ENCODE data around the gene KIF5A.

KIF5A gene

GRCh38 chr12:57528831-57529555 is 20.9 kb upstream of the KIF5A start:
- WGBS: 93% methylated on average over 7 of the region's 10 CpGs
- H3K27me3 ChIP-seq (ENCODE audit: insufficient read depth, low read length): no peaks in the 10 kb centered on the region
- H3K9ac ChIP-seq (ENCODE audit: low read depth, low read length): no peak overlapping the region
- no peaks in the 10 kb centered on the region for H3K9me3 ChIP-seq (ENCODE audit: insufficient read depth, low read depth, low read length)
- H3K4me3 ChIP-seq (ENCODE audit: low read length): no peak overlapping the region
- H3K27ac ChIP-seq (ENCODE audit: low read depth, low read length): no peak overlapping the region
- H3K4me1 ChIP-seq (ENCODE audit: insufficient read depth, low read length): 0 out of 2 replicates have a peak, but pooled peaks cover 2% of the 10 kb centered on the region
- H3K36me3 ChIP-seq (ENCODE audit: insufficient read depth, low read length): peaks cover 68% of the 10 kb centered on the region

- 96% methylated on average over 6 of the region's 6 CpGs for WGBS
- Histone ChIP-seq H3K4me3 (ENCODE audit: low read length) (no peak overlapping the region), H3K36me3 (ENCODE audit: insufficient read depth, low read length) (peaks cover 77% of the 10 kb centered on the region), H3K27ac (ENCODE audit: low read depth, low read length) (no peak overlapping the region), H3K9ac (ENCODE audit: low read depth, low read length) (0 out of 2 replicates have a peak overlapping the region, but pooled peaks have one; percentile 36), H3K27me3 (ENCODE audit: insufficient read depth, low read length) (no peaks in the 10 kb centered on the region), H3K4me1 (ENCODE audit: insufficient read depth, low read length) (no peaks in the 10 kb centered on the region), H3K9me3 (ENCODE audit: insufficient read depth, low read depth, low read length) (no peaks in the 10 kb centered on the region)
Measured at GRCh38 chr12:57529831-57530230, 20.0 kb upstream of the KIF5A start.

GRCh38 chr12:57530396-57531142 is 19.3 kb upstream of the KIF5A start:
- no peak overlapping the region for H3K4me3 ChIP-seq (ENCODE audit: low read length)
- peaks cover 84% of the 10 kb centered on the region for H3K36me3 ChIP-seq (ENCODE audit: insufficient read depth, low read length)
- H3K4me1 ChIP-seq (ENCODE audit: insufficient read depth, low read length): no peaks in the 10 kb centered on the region
- H3K9ac ChIP-seq (ENCODE audit: low read depth, low read length): 0 out of 2 replicates have a peak overlapping the region, but pooled peaks have one; percentile 36
- H3K27ac ChIP-seq (ENCODE audit: low read depth, low read length): no peak overlapping the region
- WGBS: 95% methylated on average over 5 of the region's 5 CpGs
- no peaks in the 10 kb centered on the region for H3K9me3 ChIP-seq (ENCODE audit: insufficient read depth, low read depth, low read length)
- no peaks in the 10 kb centered on the region for H3K27me3 ChIP-seq (ENCODE audit: insufficient read depth, low read length)

- Histone ChIP-seq H3K9ac (ENCODE audit: low read depth, low read length) (no peak overlapping the region), H3K27ac (ENCODE audit: low read depth, low read length) (no peak overlapping the region), H3K4me1 (ENCODE audit: insufficient read depth, low read length) (0 out of 2 replicates have a peak, but pooled peaks cover 6% of the 10 kb centered on the region), H3K4me3 (ENCODE audit: low read length) (no peak overlapping the region), H3K36me3 (ENCODE audit: insufficient read depth, low read length) (peaks cover 79% of the 10 kb centered on the region), H3K9me3 (ENCODE audit: insufficient read depth, low read depth, low read length) (no peaks in the 10 kb centered on the region), H3K27me3 (ENCODE audit: insufficient read depth, low read length) (no peaks in the 10 kb centered on the region)
- 91% methylated on average over 1 of the region's 1 CpG for WGBS
Measured at GRCh38 chr12:57531836-57532235, 18.0 kb upstream of the KIF5A start.

- Histone ChIP-seq H3K4me1 (ENCODE audit: insufficient read depth, low read length) (0 out of 2 replicates have a peak, but pooled peaks cover 6% of the 10 kb centered on the region), H3K9ac (ENCODE audit: low read depth, low read length) (no peak overlapping the region), H3K4me3 (ENCODE audit: low read length) (no peak overlapping the region), H3K9me3 (ENCODE audit: insufficient read depth, low read depth, low read length) (no peaks in the 10 kb centered on the region), H3K36me3 (ENCODE audit: insufficient read depth, low read length) (peaks cover 74% of the 10 kb centered on the region), H3K27me3 (ENCODE audit: insufficient read depth, low read length) (no peaks in the 10 kb centered on the region), H3K27ac (ENCODE audit: low read depth, low read length) (no peak overlapping the region)
- WGBS: 93% methylated on average over 8 of the region's 8 CpGs
Measured at GRCh38 chr12:57533108-57533507, 16.7 kb upstream of the KIF5A start.

GRCh38 chr12:57534250-57534649 is 15.6 kb upstream of the KIF5A start:
- no peak overlapping the region for H3K27ac ChIP-seq (ENCODE audit: low read depth, low read length)
- no peak overlapping the region for H3K4me3 ChIP-seq (ENCODE audit: low read length)
- H3K27me3 ChIP-seq (ENCODE audit: insufficient read depth, low read length): no peaks in the 10 kb centered on the region
- H3K36me3 ChIP-seq (ENCODE audit: insufficient read depth, low read length): peaks cover 76% of the 10 kb centered on the region
- no peaks in the 10 kb centered on the region for H3K9me3 ChIP-seq (ENCODE audit: insufficient read depth, low read depth, low read length)
- 0 out of 2 replicates have a peak, but pooled peaks cover 6% of the 10 kb centered on the region for H3K4me1 ChIP-seq (ENCODE audit: insufficient read depth, low read length)
- 91% methylated on average over 5 of the region's 5 CpGs for WGBS
- H3K9ac ChIP-seq (ENCODE audit: low read depth, low read length): no peak overlapping the region

- H3K36me3 ChIP-seq (ENCODE audit: insufficient read depth, low read length): peaks cover 74% of the 10 kb centered on the region
- no peak overlapping the region for H3K27ac ChIP-seq (ENCODE audit: low read depth, low read length)
- no peak overlapping the region for H3K4me3 ChIP-seq (ENCODE audit: low read length)
- no peaks in the 10 kb centered on the region for H3K9me3 ChIP-seq (ENCODE audit: insufficient read depth, low read depth, low read length)
- WGBS: 94% methylated on average over 3 of the region's 3 CpGs
- 0 out of 2 replicates have a peak, but pooled peaks cover 6% of the 10 kb centered on the region for H3K4me1 ChIP-seq (ENCODE audit: insufficient read depth, low read length)
- H3K9ac ChIP-seq (ENCODE audit: low read depth, low read length): no peak overlapping the region
- H3K27me3 ChIP-seq (ENCODE audit: insufficient read depth, low read length): no peaks in the 10 kb centered on the region
Measured at GRCh38 chr12:57534991-57535543, 14.8 kb upstream of the KIF5A start.

- Histone ChIP-seq H3K27me3 (ENCODE audit: insufficient read depth, low read length) (no peaks in the 10 kb centered on the region), H3K27ac (ENCODE audit: low read depth, low read length) (no peak overlapping the region), H3K9me3 (ENCODE audit: insufficient read depth, low read depth, low read length) (no peaks in the 10 kb centered on the region), H3K36me3 (ENCODE audit: insufficient read depth, low read length) (peaks cover 74% of the 10 kb centered on the region), H3K9ac (ENCODE audit: low read depth, low read length) (no peak overlapping the region), H3K4me1 (ENCODE audit: insufficient read depth, low read length) (0 out of 2 replicates have a peak, but pooled peaks cover 6% of the 10 kb centered on the region), H3K4me3 (ENCODE audit: low read length) (no peak overlapping the region)
- WGBS: 63% methylated on average over 6 of the region's 6 CpGs
Measured at GRCh38 chr12:57535764-57536596, 13.9 kb upstream of the KIF5A start.

GRCh38 chr12:57536597-57536942 is 13.3 kb upstream of the KIF5A start:
- Histone ChIP-seq H3K36me3 (ENCODE audit: insufficient read depth, low read length) (peaks cover 73% of the 10 kb centered on the region), H3K4me1 (ENCODE audit: insufficient read depth, low read length) (0 out of 2 replicates have a peak, but pooled peaks cover 6% of the 10 kb centered on the region), H3K27ac (ENCODE audit: low read depth, low read length) (no peak overlapping the region), H3K9me3 (ENCODE audit: insufficient read depth, low read depth, low read length) (no peaks in the 10 kb centered on the region), H3K4me3 (ENCODE audit: low read length) (no peak overlapping the region), H3K9ac (ENCODE audit: low read depth, low read length) (no peak overlapping the region), H3K27me3 (ENCODE audit: insufficient read depth, low read length) (no peaks in the 10 kb centered on the region)
- WGBS: 96% methylated on average over 1 of the region's 1 CpG

- H3K36me3 ChIP-seq (ENCODE audit: insufficient read depth, low read length): peaks cover 57% of the 10 kb centered on the region
- WGBS: 90% methylated on average over 5 of the region's 5 CpGs
- H3K4me1 ChIP-seq (ENCODE audit: insufficient read depth, low read length): 0 out of 2 replicates have a peak, but pooled peaks cover 6% of the 10 kb centered on the region
- no peak overlapping the region for H3K27ac ChIP-seq (ENCODE audit: low read depth, low read length)
- H3K9ac ChIP-seq (ENCODE audit: low read depth, low read length): no peak overlapping the region
- H3K4me3 ChIP-seq (ENCODE audit: low read length): no peak overlapping the region
- H3K9me3 ChIP-seq (ENCODE audit: insufficient read depth, low read depth, low read length): no peaks in the 10 kb centered on the region
- H3K27me3 ChIP-seq (ENCODE audit: insufficient read depth, low read length): no peaks in the 10 kb centered on the region
Measured at GRCh38 chr12:57539134-57539768, 10.6 kb upstream of the KIF5A start.
